Peyer's patch (tissue), 4 donors: ENCODE results near the gene NBAS. TPM values are rescaled to one million over a fixed set of nuclear protein-coding genes. Genes with fewer than 3 reads are reported as not detected.
"Not testable (repeated sequence)": the region's sequence is repeated elsewhere in the genome, so short reads cannot be mapped to it uniquely, and the experiment has no call there.

Source experiments
- DNase-seq, 3 donors: peaks; one replicate each; pipeline ENCODE4 v3.0.0-alpha.2; 2017 to 2019
- H3K27ac ChIP-seq, 4 donors: fragments of 200-600 bp; sonication (generic); one replicate each; pipeline ENCODE4 v1.5.1; 2016 to 2019
- H3K27me3 ChIP-seq, 2 donors: fragments of 200-600 bp; sonication (generic); one replicate each; pipeline ENCODE4 v1.5.1; 2019
- H3K36me3 ChIP-seq, 3 donors: fragments of 200-600 bp; sonication (generic); one replicate each; pipeline ENCODE4 v1.5.1; 2016 to 2019
- H3K4me1 ChIP-seq, 4 donors: fragments of 200-600 bp; sonication (generic); one replicate each; pipeline ENCODE4 v1.5.1; 2016 to 2019
- H3K4me3 ChIP-seq, 4 donors: fragments of 200-600 bp; sonication (generic); 1 replicate in 3 of 4; 2 replicates in 1 of 4; pipeline ENCODE4 v1.5.1; 2016 to 2019; ENCODE audit warnings: mild to moderate bottlenecking in 1 of 4
- H3K9me3 ChIP-seq, 4 donors: fragments of 200-600 bp; sonication (generic); one replicate each; pipeline ENCODE4 v1.5.1; 2016 to 2019; ENCODE audit warnings: mild to moderate bottlenecking in 1 of 4
- POLR2A ChIP-seq, 2 donors: fragments of 450-650 bp; IDR thresholded peaks; one replicate each; pipeline ENCODE4 v1.5.1; 2017; ENCODE audit warnings: antibody characterized with exemption in 2 of 2, mild to moderate bottlenecking in 2 of 2, moderate library complexity in 2 of 2
- total RNA-seq, 4 donors: library from RNA; depleted of rRNA; stranded (reverse); fragments of >200 nt; gene quantifications; one replicate each; pipeline ENCODE4 v1.1.0, GENCODE V29; 2016
- TF ChIP-seq, protein P1 (sequence below), 6 experiments: fragments of 450-650 bp in 4 of 6; fragments of 200-600 bp in 2 of 6; sonication (generic) in 1 of 6; IDR thresholded peaks; one replicate each; pipeline ENCODE4 v1.5.1; 2017 to 2019; ENCODE audit warnings: antibody characterized with exemption in 6 of 6, mild to moderate bottlenecking in 3 of 6, moderate library complexity in 1 of 6

The NBAS gene
- total RNA-seq, 4 donors from 2014 or later: 43.2 to 70.2 (median 55.3) TPM

GRCh38 chr2:15445891-15446562 is 115.1 kb downstream of the NBAS start:
- TF ChIP-seq, protein P1, sequence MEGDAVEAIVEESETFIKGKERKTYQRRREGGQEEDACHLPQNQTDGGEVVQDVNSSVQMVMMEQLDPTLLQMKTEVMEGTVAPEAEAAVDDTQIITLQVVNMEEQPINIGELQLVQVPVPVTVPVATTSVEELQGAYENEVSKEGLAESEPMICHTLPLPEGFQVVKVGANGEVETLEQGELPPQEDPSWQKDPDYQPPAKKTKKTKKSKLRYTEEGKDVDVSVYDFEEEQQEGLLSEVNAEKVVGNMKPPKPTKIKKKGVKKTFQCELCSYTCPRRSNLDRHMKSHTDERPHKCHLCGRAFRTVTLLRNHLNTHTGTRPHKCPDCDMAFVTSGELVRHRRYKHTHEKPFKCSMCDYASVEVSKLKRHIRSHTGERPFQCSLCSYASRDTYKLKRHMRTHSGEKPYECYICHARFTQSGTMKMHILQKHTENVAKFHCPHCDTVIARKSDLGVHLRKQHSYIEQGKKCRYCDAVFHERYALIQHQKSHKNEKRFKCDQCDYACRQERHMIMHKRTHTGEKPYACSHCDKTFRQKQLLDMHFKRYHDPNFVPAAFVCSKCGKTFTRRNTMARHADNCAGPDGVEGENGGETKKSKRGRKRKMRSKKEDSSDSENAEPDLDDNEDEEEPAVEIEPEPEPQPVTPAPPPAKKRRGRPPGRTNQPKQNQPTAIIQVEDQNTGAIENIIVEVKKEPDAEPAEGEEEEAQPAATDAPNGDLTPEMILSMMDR (IDR thresholded peaks at IDR 0.05): no peak
- no peak for TF ChIP-seq POLR2A (IDR thresholded peaks at IDR 0.05)
- Histone ChIP-seq H3K9me3 (no peaks in the 10 kb centered on the region), H3K36me3 (peaks cover 0 to 3% (median 0%) of the 10 kb centered on the region in 3 donors), H3K4me3 (no peak overlapping the region), H3K27ac (no peak overlapping the region), H3K27me3 (no peaks in the 10 kb centered on the region), H3K4me1 (no peaks in the 10 kb centered on the region)
- DNase-seq: no peak

GRCh38 chr2:15439768-15440524 is 121.2 kb downstream of the NBAS start:
- H3K9me3 ChIP-seq, H3K36me3 ChIP-seq, H3K4me1 ChIP-seq, H3K4me3 ChIP-seq, H3K27ac ChIP-seq, H3K27me3 ChIP-seq, DNase-seq: not testable (repeated sequence)

DNA sequence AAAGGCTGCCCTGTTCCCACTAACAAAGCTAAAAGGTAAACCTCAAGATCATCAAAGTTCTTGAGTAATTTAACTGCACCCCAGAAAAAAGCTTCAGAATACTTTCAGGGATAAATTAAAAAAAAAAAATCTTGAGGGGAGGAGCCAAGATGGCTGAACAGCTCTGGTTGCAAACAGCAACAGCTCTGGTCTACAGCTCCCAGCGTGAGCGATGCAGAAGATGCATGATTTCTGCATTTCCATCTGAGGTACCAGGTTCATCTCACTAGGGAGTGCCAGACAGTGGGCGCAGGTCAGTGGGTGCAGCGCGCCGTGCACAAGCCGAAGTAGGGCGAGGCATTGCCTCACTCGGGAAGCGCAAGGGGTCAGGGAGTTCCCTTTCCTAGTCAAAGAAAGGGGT is 121.8 kb downstream of the NBAS start:
- not testable (repeated sequence) for H3K27ac ChIP-seq, H3K36me3 ChIP-seq, H3K27me3 ChIP-seq, DNase-seq, H3K4me1 ChIP-seq, H3K9me3 ChIP-seq, H3K4me3 ChIP-seq

GRCh38 chr2:15436195-15436594 is 124.9 kb downstream of the NBAS start:
- no peak for DNase-seq
- H3K36me3 ChIP-seq: no peaks in the 10 kb centered on the region
- no peak for TF ChIP-seq POLR2A (IDR thresholded peaks at IDR 0.05)
- TF ChIP-seq, protein P1 (IDR thresholded peaks at IDR 0.05): no peak
- H3K4me1 ChIP-seq: no peaks in the 10 kb centered on the region
- H3K27ac ChIP-seq: no peak overlapping the region
- no peak overlapping the region for H3K4me3 ChIP-seq
- no peaks in the 10 kb centered on the region for H3K27me3 ChIP-seq
- no peaks in the 10 kb centered on the region for H3K9me3 ChIP-seq

DNA sequence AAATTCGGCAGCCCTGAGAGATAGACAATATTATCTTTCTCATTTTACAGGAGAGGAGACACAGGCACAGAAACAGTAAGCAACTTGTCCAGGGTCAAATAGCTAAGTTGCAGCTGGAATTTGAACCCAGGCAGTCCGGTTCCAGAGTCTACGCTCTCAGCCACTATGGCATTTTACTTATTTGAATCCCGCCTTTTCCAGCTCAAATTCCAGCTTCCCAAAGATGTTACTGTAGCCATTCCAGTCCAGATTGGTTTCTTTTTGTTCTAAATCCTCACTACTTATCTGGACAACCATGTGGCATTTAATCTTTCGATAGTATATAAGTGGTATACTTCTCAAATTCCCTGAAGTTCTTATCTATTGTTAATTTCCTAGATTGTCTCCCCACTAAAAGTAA is 125.7 kb downstream of the NBAS start:
- Histone ChIP-seq H3K36me3 (no peaks in the 10 kb centered on the region), H3K27ac (no peak overlapping the region), H3K27me3 (no peaks in the 10 kb centered on the region), H3K4me1 (no peaks in the 10 kb centered on the region), H3K9me3 (no peaks in the 10 kb centered on the region), H3K4me3 (no peak overlapping the region)
- peak in 1 of 3 donors; percentile 66 for DNase-seq
- TF ChIP-seq, protein P1 (IDR thresholded peaks at IDR 0.05): no peak
- no peak for TF ChIP-seq POLR2A (IDR thresholded peaks at IDR 0.05)

GRCh38 chr2:15432642-15433256 is 128.4 kb downstream of the NBAS start:
- Histone ChIP-seq H3K36me3 (no peaks in the 10 kb centered on the region), H3K27me3 (no peaks in the 10 kb centered on the region), H3K4me3 (no peak overlapping the region), H3K4me1 (no peaks in the 10 kb centered on the region), H3K27ac (no peak overlapping the region), H3K9me3 (no peaks in the 10 kb centered on the region)
- no peak for TF ChIP-seq POLR2A (IDR thresholded peaks at IDR 0.05)
- TF ChIP-seq, protein P1 (IDR thresholded peaks at IDR 0.05): no peak
- DNase-seq: no peak
